GM19099 (cell line): ENCODE data around the gene PDZD4.

Experiments used
- POLR2A ChIP-seq: IDR thresholded peaks from 3 replicates; pipeline ENCODE4 v1.6.1; 2011; ENCODE audit warnings: low read depth; ENCODE audit not compliant: insufficient read length; ENCODE audit errors: extremely low read depth

PDZD4 gene

GRCh38 chrX:153871946-153872878 lies 41.9 kb upstream of the PDZD4 start:
- TF ChIP-seq POLR2A = no peak

GRCh38 chrX:153871451-153871850 lies 41.1 kb upstream of the PDZD4 start:
- TF ChIP-seq POLR2A = no peak

- no peak for TF ChIP-seq POLR2A
Observed at GRCh38 chrX:153870791-153871360, 40.5 kb upstream of the PDZD4 start.

- TF ChIP-seq POLR2A = no peak
Observed at GRCh38 chrX:153870288-153870690, 39.9 kb upstream of the PDZD4 start.

- no peak for TF ChIP-seq POLR2A
Observed at GRCh38 chrX:153869473-153870287, 39.3 kb upstream of the PDZD4 start.

- no peak for TF ChIP-seq POLR2A
Observed at GRCh38 chrX:153868576-153869472, 38.5 kb upstream of the PDZD4 start.

GRCh38 chrX:153867671-153868070 lies 37.3 kb upstream of the PDZD4 start:
- no peak for TF ChIP-seq POLR2A

- no peak for TF ChIP-seq POLR2A
Observed at GRCh38 chrX:153867139-153867538, 36.8 kb upstream of the PDZD4 start.

GRCh38 chrX:153866302-153867019 lies 36.1 kb upstream of the PDZD4 start:
- TF ChIP-seq POLR2A = no peak

GRCh38 chrX:153865685-153866084 lies 35.3 kb upstream of the PDZD4 start:
- no peak for TF ChIP-seq POLR2A

- TF ChIP-seq POLR2A = no peak
Observed at GRCh38 chrX:153865321-153865580, 34.9 kb upstream of the PDZD4 start.

- no peak for TF ChIP-seq POLR2A
Observed at GRCh38 chrX:153864561-153865320, 34.4 kb upstream of the PDZD4 start.

GRCh38 chrX:153864101-153864500 lies 33.8 kb upstream of the PDZD4 start:
- no peak for TF ChIP-seq POLR2A
